Iris pigment epithelial cell (primary cell): ENCODE results near the gene ANKHD1.
"Not testable (repeated sequence)": the region's sequence is repeated elsewhere in the genome, so short reads cannot be mapped to it uniquely, and the experiment has no call there.

Experiments
- DNase-seq: peaks from one replicate; pipeline ENCODE4 v3.0.0-alpha.2; 2011; ENCODE audit warnings: low read depth

ANKHD1 gene

GRCh38 chr5:140565024-140565779 lies 163.6 kb downstream of the ANKHD1 start:
- peak; percentile 51 for DNase-seq

GRCh38 chr5:140565780-140566095 lies 164.1 kb downstream of the ANKHD1 start:
- peak; percentile 10 for DNase-seq

DNA sequence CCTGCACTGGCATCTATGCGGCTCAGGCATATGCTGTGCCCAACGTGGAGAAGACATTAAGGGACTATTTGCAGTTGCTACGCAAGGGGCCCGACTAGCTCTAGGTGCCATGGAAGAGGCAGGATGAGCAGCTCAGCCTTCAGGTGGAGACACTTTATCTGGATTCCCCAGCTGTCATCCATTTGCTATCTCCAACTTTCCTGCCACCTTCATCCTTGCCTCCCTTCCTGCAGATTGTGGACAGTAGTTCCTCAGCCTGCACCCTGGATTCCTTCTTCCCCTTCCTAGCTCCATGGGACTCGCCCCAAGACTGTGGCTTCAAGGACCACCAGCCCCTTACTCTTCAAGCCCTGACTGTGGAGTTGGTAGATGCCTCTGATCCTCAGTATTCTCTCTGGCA lies 165.0 kb downstream of the ANKHD1 start:
- DNase-seq: no peak

DNA sequence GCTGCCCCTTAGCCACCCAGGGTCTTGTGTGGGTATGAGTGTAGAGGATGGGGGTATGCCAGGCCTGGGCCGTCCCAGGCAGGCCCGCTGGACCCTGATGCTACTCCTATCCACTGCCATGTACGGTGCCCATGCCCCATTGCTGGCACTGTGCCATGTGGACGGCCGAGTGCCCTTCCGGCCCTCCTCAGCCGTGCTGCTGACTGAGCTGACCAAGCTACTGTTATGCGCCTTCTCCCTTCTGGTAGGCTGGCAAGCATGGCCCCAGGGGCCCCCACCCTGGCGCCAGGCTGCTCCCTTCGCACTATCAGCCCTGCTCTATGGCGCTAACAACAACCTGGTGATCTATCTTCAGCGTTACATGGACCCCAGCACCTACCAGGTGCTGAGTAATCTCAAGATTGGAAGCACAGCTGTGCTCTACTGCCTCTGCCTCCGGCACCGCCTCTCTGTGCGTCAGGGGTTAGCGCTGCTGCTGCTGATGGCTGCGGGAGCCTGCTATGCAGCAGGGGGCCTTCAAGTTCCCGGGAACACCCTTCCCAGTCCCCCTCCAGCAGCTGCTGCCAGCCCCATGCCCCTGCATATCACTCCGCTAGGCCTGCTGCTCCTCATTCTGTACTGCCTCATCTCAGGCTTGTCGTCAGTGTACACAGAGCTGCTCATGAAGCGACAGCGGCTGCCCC lies 165.6 kb downstream of the ANKHD1 start:
- DNase-seq: no peak

GRCh38 chr5:140567871-140568270 lies 166.2 kb downstream of the ANKHD1 start:
- no peak for DNase-seq

GRCh38 chr5:140568443-140569063 lies 166.9 kb downstream of the ANKHD1 start:
- no peak for DNase-seq

- DNase-seq: peak; percentile 10
Measured at GRCh38 chr5:140569197-140569596, 167.6 kb downstream of the ANKHD1 start.

DNA sequence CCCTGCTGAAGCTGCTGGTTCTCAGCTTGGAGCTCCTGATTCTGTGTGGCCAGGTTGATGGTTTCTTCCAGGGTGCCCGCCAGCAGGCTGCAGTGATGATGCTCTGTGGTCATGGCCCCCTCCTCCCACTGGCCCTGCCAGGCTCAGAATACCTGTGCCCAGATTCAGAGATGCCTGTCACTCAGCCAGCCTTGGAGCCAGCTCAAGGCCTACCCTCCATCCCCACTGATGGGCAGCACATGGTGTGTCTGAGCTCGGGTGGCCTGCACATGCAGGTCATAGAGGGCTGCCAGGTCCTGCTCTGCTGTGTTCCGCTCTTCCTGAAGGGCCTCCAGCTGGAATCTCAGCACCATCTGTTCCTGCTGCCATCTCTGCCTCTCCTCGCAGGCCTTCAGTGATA lies 168.4 kb downstream of the ANKHD1 start:
- DNase-seq: no peak

GRCh38 chr5:140570488-140570887 lies 168.9 kb downstream of the ANKHD1 start:
- no peak for DNase-seq

GRCh38 chr5:140571105-140571504 lies 169.5 kb downstream of the ANKHD1 start:
- no peak for DNase-seq

DNA sequence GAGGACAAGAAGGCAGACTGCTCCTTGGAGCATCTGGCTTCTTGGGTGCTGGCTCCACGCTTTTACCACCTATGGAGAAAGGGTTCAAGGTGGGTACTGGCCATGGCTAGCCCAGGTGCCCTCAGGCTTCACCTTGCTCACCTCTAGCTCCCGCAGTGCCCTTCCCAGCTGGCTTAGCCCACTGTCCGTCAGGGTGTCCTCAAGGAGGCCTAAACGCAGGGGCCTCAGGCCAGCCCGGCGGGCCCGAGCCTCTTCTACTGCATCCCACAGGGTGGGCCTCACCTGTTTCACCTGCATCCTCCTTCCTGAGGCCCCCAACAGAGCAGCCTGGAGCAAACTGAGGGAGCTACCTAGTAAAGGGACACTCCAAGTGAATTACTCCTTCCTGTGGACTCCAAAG lies 172.1 kb downstream of the ANKHD1 start:
- DNase-seq: no peak

DNA sequence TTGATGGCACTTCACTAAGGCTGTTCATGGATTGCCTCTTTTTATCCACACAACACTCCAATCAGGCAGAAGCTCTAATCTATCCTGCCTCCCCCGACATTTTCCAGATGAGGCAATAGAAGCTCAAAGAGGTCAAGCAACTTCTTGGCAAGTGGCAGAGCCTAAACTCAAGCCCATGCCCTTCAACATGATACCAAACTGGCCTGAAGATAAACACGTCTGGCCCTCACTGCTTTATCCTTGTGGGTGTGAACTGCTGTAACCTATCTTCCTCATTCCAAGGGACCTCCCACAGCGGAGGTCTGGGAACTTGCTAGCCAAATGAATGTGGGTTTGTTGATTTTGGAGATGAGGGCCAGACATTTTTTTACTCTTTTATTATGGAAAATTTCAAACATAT lies 172.5 kb downstream of the ANKHD1 start:
- DNase-seq: peak; percentile 41

GRCh38 chr5:140575309-140575708 lies 173.7 kb downstream of the ANKHD1 start:
- DNase-seq: peak; percentile 61

DNA sequence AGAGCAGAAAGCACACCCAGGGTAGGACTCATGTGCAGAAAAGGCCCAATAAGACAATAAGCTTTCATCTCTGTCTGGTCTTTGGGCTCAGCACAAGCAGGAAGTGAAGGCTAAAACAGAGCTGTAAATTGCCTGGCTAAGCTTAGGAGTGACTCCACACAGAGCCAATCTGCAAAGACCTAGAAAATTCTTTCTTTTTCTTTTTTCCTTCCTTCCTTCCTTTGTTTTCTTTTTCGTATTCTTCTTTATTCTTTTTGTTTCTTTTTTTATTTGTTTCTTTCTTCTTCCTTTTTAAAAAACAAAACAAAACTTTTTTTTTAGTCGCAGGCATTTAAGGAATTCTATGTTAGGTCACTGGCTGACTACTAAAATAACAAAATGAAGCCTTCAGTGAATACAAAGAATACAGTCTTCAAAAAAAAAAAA lies 175.2 kb downstream of the ANKHD1 start:
- peak; percentile 53 for DNase-seq

DNA sequence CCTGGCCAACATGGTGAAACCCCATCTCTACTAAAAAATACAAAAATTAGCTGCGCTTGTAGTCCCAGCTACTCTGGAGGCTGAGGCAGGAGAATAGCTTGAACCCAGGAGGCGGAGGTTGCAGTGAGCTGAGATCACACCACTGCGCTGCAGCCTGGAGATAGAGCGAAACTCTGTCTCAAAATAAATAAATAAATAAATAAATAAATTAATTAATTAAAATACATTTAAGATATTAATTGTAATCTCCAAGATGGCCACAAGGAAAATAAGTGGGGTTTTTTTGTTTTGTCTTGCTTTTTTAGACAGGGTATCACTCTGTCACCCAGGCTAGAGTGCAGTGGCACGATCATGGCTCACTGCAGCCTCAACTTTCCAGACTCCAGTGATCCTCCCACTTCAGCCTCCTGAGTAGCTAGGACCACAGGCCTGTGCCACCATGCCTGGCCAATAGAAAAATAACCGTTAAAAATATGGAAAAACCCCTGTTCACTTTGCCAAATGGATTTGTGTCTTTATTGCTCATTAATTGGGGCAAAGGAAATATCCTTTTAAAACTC lies 177.6 kb downstream of the ANKHD1 start:
- not testable (repeated sequence) for DNase-seq

DNA sequence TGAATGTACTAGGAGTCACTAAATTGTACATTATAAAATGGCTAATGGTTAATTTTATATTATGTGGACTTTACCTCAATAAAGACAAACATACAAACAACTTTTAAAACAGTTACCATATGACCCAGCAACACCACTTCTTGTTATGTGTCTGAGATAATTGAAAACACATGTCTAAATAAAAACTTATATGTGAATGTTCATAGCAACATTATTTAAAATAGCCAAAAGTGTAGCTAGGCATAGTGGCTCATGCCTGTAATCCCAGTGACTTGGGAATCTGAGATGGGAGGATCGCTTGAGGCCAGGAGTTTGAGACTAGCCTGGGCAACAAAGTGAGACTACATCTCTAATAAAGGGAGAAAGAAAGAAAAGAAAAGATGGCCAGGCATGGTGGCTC lies 185.9 kb downstream of the ANKHD1 start:
- no peak for DNase-seq

DNA sequence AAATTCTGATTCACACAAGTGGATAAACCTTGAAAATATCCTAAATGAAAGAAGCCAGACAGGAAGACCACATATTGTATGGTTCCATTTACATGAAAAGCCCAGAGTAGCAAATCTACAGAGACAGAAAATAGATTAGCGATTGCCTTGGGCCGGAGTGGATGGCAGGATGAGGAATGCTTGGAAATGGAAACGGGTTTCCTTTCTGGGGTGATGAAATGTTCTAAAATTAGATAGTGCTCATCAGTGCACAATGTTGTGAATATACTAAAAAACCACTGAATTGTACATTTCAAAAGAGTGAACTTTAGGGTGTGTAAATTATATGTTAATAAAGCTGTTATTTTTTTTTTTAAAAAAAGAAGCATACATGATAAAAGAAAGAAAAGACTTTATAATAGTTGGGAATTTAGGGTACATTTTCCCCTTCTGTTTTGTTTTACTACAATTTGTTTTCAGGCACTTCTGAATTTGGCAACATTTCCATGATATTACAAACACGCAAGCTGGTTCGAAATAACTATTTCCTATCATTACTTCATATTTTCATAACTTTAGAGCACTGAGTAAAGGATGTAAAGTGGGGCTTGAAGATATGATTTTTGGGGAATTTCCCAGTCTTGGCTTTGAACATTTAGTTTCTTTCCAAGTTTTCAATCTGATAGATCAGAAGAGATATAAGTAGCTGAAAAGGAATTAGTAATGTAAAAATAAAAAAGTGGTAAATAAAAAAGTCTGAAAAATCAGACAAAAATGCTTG lies 186.9 kb downstream of the ANKHD1 start:
- no peak for DNase-seq
